ENCODE data around the gene PDE1C.

DNA sequence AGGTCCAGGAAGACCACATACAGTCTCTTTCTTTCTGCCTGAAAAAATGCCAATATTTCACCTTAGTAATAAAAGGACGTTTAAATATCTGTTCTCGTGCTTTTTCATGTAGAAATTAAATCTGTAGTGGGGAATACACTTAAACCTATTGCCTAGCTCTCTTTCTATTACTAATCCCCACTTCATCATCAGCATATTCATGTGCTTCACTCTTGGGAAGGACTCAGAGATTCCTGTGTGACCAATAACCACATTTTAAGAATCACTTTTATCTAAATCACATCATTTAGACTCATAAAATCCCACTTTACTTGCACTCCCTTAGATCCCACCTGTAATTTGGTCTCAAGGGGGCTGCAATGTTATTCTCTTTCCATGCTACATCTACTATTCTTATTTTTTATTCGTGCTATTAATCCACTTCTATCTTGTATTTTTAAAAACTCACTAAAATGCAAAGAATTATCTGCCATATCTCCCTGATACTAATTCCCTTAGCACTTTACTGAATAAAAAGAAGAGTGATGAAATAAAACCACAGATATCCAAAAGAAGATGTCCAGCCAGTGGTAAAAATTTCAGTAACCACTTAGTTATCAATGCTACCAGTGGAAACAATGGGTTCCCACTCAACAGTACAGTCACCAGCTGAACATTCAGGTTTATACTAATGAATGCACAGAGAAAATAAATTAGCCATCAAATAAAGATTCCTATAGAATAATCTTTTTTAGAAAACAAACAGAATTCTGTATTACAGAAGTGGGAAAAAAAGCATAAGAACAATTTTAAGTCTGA lies 281.1 kb downstream of the PDE1C start:
- TF ChIP-seq, protein P1, sequence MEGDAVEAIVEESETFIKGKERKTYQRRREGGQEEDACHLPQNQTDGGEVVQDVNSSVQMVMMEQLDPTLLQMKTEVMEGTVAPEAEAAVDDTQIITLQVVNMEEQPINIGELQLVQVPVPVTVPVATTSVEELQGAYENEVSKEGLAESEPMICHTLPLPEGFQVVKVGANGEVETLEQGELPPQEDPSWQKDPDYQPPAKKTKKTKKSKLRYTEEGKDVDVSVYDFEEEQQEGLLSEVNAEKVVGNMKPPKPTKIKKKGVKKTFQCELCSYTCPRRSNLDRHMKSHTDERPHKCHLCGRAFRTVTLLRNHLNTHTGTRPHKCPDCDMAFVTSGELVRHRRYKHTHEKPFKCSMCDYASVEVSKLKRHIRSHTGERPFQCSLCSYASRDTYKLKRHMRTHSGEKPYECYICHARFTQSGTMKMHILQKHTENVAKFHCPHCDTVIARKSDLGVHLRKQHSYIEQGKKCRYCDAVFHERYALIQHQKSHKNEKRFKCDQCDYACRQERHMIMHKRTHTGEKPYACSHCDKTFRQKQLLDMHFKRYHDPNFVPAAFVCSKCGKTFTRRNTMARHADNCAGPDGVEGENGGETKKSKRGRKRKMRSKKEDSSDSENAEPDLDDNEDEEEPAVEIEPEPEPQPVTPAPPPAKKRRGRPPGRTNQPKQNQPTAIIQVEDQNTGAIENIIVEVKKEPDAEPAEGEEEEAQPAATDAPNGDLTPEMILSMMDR (IDR thresholded peaks at IDR 0.05; ENCODE audit: low read depth, low read length), result no peak
- no peak for TF ChIP-seq EZH2phosphoT487 (IDR thresholded peaks at IDR 0.05; ENCODE audit: low read depth)

Measured in OCI-LY3 (cell line).